ENCODE measurements around the gene PTGIS.

Gene PTGIS

DNA sequence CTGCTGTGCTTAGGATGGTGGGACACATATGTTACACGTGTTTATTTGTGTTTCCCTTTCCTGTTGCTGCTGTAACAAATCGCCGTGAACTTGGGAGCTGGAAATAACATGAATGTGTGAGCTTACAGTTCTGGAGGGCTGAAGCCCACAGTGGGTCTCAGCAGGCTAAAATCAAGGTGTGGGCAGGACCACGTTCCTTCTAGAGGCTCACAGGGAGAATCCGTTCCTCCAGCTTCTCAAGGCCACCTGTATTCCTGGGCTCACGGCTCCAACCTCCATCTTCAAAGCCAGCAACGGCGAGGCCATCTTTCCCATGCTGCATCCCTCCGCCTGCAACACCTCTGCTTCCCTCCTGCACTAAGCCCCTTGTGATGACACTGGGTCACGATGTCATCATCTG lies 27.4 kb upstream of the PTGIS start:
- DNase-seq, result no peak

- DNase-seq, result no peak
Measured at GRCh38 chr20:49594931-49595315, 27.0 kb upstream of the PTGIS start.

DNA sequence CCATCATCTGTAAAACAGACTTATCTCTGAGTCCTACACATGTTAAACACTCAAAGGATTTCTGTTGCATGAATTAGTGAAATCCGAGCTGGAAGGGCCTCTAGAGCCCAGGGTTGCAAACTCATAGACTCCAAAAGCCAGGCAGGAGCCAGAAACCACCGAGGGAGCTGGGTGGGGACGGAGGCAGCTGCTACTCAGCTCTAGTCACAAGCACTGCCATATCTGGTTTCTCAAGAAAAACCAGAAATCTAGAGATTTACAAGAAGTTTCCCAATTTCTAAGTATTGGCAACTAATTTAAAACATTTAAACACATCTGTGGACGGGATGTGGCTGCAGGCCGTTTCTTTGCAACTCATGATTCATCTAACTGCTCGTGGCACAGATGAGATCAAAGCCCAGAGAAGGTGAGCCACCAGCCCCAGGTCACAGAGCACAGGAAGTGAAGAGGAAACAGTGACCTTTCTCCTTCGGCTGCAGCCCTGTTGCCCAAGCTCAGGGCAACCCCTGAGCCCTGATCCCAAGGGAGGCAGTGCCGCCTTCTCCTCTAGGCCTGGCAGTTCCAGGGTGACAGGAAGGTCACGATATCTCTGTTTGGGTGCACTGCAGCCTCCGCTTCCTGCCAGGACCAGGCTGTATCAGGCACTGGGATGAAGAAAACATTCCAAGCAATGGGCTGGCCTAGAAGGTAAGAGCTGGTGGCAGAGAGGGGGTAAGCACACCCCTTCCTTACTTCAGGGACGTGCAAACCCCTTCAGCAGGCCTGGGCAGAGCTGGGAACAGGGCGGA lies 26.4 kb upstream of the PTGIS start:
- no peak for DNase-seq

DNA sequence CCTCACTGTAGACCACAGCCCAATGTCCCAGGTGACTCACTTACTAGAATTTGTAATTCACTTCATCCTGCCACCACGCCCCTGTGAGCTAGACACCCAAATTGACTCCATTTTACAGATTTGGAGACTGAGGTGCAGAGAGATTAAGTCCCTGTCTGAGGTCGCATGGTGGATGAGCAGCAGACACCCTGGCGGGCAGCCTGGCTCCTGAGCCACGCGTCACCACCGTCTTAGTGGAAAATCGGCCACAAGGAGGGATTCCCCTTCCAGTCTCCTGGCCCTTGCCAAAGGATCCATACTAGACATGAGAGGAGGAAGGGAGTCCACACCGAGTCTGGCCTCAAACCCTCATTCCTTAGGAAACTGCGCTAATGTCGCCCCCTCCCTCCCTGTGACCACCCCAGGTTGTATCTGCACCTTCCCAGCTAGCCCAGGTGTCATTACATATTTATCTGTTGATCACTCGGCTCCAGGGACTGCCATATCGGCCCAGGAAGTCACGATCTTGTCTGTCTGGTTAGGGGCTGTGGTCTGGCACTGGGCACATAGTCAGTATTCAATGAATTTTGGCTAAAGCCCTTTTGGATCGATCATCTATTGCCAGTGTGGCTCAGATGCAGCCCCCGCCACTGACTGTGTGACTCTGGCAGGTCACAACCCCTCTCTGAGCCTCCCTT lies 25.7 kb upstream of the PTGIS start:
- DNase-seq, result no peak

DNA sequence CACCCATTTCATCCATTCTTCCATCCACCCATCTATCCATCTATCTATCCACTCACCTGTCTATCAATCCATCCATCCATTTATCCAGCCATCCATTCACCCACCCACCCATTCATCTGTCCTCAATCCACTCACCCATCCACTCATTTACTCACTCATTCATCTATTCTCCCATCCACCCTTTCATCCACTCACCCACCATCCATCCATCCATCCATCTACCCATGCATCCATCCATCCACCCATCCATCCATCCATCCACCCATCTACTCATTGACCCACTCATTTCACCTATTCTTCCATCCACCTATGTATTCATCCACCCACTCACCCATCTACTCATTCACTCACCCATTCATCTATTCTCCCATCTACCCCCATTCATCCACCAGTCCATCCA lies 24.2 kb upstream of the PTGIS start:
- DNase-seq, result no peak

DNA sequence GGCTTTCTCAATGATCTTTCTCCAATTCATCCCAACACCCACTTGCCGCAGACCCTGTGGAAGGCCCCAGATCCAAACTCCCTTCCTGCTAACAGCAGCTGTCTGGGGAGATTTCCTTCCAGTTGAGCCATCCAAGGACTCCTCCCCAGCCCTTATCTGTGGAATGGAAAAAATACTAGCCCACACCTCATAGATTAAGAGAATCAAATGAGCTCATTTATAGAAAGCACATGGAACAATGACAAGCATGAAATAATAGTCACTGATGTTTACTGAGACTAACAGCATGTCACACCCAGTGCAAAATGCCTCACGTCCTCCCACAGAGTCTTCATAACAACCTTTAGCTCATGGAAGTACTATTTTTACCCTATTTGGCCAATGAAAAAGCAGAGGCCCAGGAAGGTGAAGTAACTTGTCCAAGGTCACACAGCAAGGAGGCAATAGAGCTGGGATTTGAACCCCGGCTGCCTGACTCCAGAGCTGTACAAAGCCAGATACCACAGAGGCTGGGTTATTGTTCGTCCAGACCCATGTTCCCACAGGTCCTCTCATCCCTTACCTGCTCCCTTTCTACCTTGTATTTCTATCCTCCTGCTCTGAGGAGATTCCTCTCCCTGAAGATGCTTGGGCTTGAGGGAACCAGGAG lies 23.4 kb upstream of the PTGIS start:
- DNase-seq, result no peak

GRCh38 chr20:49590163-49591017 lies 22.5 kb upstream of the PTGIS start:
- DNase-seq, result no peak

GRCh38 chr20:49589747-49590146 lies 21.8 kb upstream of the PTGIS start:
- no peak for DNase-seq

DNA sequence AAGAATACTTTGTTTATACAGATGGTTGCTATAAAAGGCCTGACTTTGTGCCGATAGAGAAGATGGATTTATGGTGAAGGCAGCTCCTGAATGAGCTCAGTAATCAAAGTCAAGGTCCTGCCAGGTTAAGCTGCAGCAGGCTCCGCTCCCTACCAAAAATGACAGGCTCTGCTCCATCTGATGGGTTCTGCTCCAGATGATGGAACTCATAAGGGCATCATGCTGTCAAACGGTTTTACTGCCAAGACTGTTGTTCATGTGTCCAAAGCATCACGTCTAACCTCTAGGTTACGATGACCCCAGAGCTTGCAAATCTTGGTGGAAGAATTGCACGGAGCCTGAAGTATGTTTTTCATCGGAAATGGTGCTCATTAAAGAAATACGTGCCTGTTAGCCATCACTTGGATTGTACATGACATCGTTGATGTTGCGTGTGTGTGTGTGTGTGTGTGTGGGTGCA lies 19.2 kb upstream of the PTGIS start:
- no peak for DNase-seq

DNA sequence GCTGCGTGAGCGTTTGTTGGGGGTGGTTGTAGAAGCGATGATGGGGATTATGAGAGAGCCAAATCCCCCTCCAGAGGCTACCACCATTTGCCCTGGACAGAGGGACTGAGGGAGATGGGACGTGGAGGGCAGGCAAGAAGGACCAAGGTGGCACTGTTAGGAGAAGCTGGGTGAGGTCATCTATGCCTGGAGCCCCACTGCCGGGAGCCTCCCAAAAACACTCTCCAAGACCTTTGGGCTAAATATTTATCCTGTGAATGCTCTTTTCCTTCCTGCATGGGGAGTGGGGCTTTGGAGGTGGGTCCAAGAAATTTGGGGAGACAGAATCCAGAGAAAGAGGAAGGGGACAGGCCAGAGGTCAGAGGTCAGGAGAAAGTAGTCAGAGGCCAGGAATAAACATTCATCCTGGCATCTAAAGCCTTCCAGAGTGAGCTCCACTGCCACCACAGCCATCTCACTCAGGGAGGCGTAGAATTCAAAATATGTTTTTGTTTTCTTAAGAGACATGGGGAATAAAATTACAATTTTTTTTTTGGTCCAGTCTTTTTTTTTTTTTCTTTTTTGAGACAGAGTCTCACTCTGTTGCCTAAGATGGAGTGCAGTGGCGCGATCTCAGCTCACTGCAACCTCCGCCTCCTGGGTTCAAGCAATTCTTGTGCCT lies 17.8 kb upstream of the PTGIS start:
- DNase-seq, result no peak

DNA sequence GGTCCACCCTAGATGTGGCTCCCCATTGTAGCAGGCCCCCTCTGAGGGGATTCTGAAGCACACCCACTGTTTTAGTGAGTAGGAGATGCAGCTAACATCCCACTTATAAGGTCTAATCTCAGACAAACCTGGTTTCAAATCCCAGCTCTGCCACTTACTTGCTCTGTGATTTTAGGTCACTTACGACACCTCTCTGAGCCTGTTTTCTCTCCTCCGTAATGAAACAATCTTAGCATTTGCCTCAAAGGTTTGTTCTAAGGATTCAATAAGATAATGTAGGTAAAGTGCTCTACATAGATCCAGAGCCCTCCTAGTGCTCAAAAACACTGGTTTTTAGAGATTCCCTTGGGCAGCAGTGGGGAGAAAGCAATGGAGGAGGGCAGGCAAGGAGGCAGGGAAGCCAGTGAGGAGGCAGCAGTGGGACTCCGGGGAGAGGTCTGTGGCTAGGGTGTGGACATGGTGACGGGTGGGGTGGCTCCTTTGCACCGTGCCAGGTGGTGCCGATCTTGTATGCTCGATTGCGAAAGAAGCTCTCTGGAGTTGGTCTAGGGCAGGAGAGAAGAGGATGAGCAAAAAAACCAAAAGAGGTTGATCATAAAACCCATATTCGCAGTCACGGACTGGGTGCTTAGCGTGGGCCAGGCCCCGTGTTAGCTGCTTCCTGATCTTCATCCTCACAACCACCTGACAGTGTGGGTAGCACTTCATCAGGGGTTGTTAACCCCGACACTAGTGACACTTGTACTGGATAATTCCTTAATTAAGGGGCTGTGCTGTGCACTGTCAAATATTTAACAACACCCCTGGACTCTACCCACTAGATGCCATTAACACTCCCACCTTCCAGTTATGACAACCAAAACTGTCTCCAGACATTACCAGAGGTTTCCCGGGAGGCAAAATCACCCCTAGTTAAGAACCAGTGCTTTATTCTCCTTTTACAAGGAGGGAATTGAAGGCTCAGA lies 16.8 kb upstream of the PTGIS start:
- DNase-seq, result no peak

DNA sequence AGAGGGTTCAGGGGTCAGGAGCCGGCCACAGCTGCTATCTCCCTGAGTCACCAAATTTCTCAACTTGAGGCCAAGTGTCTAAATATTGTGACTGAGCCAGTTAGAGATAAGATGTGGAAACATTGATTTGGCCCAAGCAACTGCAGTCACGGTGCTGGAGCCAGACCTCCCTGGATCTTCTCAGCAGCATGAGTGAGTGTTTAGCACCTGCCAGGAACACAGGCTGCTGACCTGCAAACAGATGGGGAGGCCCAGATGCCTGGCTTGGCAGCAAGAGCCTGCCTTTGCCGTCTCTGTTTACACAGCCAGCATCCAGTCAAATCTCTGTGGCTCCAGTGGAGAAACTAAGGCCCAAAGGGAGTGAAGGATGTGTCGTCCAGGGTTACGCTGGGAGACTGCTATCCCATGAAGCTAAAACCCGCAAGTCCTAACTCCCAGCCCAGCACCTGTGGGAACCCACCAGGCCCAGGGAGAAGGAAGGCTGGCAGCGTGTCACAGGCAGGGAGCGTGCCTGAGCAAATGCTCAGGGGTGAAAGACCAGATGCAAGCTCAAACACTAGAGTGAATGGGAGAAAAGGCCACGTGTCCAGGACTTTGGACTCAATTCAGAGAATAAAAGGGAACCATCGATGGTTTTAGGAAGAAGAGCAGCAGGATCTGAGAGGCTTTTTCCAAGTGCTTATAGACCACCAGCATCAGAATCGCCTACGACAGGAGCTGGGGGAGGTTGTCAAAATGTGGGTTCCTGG lies 15.9 kb upstream of the PTGIS start:
- DNase-seq, result no peak

- no peak for DNase-seq
Measured at GRCh38 chr20:49583343-49583668, 15.4 kb upstream of the PTGIS start.

GRCh38 chr20:49582413-49583334 lies 14.7 kb upstream of the PTGIS start:
- DNase-seq, result no peak

DNA sequence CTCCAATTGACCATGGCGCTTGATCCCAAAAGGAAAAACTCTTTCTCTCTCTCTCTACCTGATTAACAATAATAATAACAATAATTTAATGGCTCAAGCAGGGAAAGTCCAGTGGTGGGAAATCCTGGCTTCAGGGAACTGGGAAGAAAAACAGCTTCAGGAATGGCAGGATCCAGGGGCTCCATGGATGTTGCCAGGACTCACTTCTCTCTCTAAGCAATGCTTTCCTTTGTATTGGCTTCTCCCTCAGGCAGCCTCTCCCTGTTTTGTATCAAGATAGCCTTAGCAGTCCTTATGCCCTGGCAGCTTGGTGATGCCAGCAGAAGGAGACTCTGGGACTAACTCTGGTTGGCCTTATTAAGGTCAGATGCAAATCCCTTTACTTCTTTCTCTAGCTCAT lies 13.5 kb upstream of the PTGIS start:
- no peak for DNase-seq

GRCh38 chr20:49580813-49581174 lies 12.9 kb upstream of the PTGIS start:
- no peak for DNase-seq

DNA sequence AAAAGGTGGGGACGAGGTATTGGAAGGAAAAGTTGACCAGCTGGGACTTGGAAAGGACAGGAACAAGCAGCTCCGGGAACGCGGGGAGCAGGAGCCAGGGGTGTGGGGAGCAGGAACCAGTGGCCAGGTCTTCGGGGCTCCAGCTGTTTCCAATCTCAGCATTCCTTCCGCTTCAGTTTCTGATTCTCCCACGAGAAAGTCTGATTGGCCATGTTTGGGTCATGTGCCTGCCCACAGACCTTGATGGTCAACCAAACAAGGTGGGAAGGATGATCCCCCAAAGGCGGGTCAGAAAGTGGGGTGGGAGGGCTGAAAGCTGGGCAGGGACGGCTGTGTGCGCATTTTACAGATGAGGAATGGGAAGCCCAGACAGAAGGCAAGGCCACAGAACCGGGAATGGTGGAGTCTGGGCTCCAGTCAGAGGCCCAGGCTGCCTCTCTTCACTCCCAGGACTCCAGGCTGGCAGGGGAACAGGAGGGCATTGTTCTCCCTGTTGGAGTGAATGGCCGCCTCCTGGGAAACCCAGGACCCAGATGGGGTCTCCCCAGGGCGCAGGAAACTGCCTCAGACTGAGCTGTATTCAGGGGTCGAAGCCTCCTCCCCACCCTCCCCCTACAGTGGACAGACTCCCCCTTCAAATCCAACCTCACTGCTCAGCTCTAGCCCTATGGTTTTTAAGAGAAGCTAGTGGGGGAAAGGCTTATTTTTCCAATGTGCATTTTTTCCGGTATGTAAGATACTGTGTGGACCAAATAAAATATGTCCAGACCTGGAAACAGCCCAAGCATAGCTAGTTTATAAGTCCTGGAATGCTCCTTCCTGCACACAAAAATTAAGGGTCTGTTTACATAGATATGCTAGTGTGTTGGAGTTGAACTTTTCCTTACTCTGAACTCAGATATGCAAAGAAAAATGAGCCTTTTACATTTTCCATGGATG lies 12.2 kb upstream of the PTGIS start:
- no peak for DNase-seq

GRCh38 chr20:49579195-49579594 lies 11.3 kb upstream of the PTGIS start:
- DNase-seq, result no peak
